Panc1 (cell line): ENCODE results near the gene PIWIL4. TPM values are rescaled to one million over a fixed set of nuclear protein-coding genes. Genes with fewer than 3 reads are reported as not detected.

Source experiments
- ATAC-seq: fragments of 200-7000 bp; cut with Tn5 transposase; 2 replicates; pipeline ENCODE4 v1.9.1; 2020; ENCODE audit warnings: mild to moderate bottlenecking, moderate library complexity
- BruUV-seq: library from RNA; stranded (reverse); fragments of 400-500 nt; replicated peaks from 2 replicates; lab custom pipeline; 2021; lab: Mats Ljungman, UMichigan
- CTCF ChIA-PET: fragments of 300-600 bp; sonication (Branson Sonifier 250); formaldehyde crosslinking; loops from one replicate; lab custom pipeline; 2022; ENCODE audit warnings: antibody characterized with exemption; lab: Charles Lee
- POLR2A ChIA-PET: fragments of 300-600 bp; sonication (Branson Sonifier 250); formaldehyde crosslinking; loops from one replicate; lab custom pipeline; 2022; ENCODE audit warnings: antibody characterized with exemption; lab: Charles Lee
- DNase-seq: peaks from one replicate; pipeline ENCODE4 v3.0.0-alpha.2; 2010; ENCODE audit warnings: low read depth, low spot score
- H3K27ac ChIP-seq: 2 replicates; pipeline ENCODE4 v1.5.1; 2011; ENCODE audit warnings: mild to moderate bottlenecking, low read length, inconsistent platforms
- H3K27me3 ChIP-seq: fragments of 200-500 bp; sonication (Bioruptor generic); 2 replicates; pipeline ENCODE4 v1.6.0; 2014; ENCODE audit warnings: low read length, inconsistent platforms; ENCODE audit not compliant: control insufficient read depth, insufficient read depth
- H3K36me3 ChIP-seq: fragments of 200-500 bp; sonication (Bioruptor generic); 2 replicates; pipeline ENCODE4 v1.5.1; 2014; ENCODE audit warnings: inconsistent platforms, mild to moderate bottlenecking, low read length, moderate library complexity; ENCODE audit not compliant: control insufficient read depth, insufficient read depth
- H3K4me1 ChIP-seq: 2 replicates; pipeline ENCODE4 v1.5.1; 2011; ENCODE audit warnings: inconsistent platforms, mild to moderate bottlenecking, low read length, moderate library complexity; ENCODE audit not compliant: control insufficient read depth, insufficient read depth
- H3K4me3 ChIP-seq, 2 experiments: 2 replicates each; pipeline ENCODE4 v1.5.1; 2011 to 2012; ENCODE audit warnings: low read depth in 2 of 2, low read length in 2 of 2, mild to moderate bottlenecking in 2 of 2, inconsistent platforms in 1 of 2, moderate library complexity in 1 of 2
- H3K9me3 ChIP-seq: fragments of 200-500 bp; sonication (Bioruptor generic); 2 replicates; pipeline ENCODE4 v1.5.1; 2014; ENCODE audit warnings: low read depth, mild to moderate bottlenecking, inconsistent platforms, low read length, moderate library complexity; ENCODE audit not compliant: control insufficient read depth, insufficient read depth
- POLR2AphosphoS5 ChIP-seq: IDR thresholded peaks from 2 replicates; pipeline ENCODE4 v1.6.1; 2012; ENCODE audit warnings: mild to moderate bottlenecking, low read depth, low read length, moderate library complexity
- SIN3A ChIP-seq: IDR thresholded peaks from 2 replicates; pipeline ENCODE4 v1.6.1; 2012; ENCODE audit warnings: low read depth, mild to moderate bottlenecking, low read length, moderate library complexity, borderline replicate concordance; ENCODE audit not compliant: insufficient read depth
- TCF7L2 ChIP-seq: IDR thresholded peaks from 2 replicates; pipeline ENCODE4 v1.6.1; 2011; ENCODE audit warnings: mild to moderate bottlenecking, low read depth, low read length, inconsistent platforms
- in situ Hi-C: cut with HindIII; loops from 2 replicates; pipeline ENCODE4 v1.10.0; 2016; ENCODE audit warnings: low sequenced_read_pairs, low pct_unique_long_range_greater_than_20kb
- intact Hi-C: fragments of 100-400 bp; cut with micrococcal nuclease; formaldehyde crosslinking; loops from one replicate; pipeline ENCODE4 v1.10.0; 2022; ENCODE audit not compliant: unreplicated experiment
- total RNA-seq: library from RNA; stranded (reverse); gene quantifications from one replicate; pipeline ENCODE4 v1.2.1, GENCODE V29; 2021; ENCODE audit not compliant: unreplicated experiment
- TF ChIP-seq, protein P1 (sequence below): fragments of 450-650 bp; IDR thresholded peaks from 2 replicates; pipeline ENCODE4 v1.5.1; 2017; ENCODE audit warnings: mild to moderate bottlenecking
- TF ChIP-seq, protein P2 (sequence below), 2 experiments: IDR thresholded peaks; 2 replicates each; pipeline ENCODE4 v1.6.1; 2011 to 2012; ENCODE audit warnings: low read depth in 2 of 2, control low read depth in 1 of 2, low read length in 1 of 2, mild to moderate bottlenecking in 1 of 2, moderate library complexity in 1 of 2; ENCODE audit not compliant: insufficient read depth in 1 of 2

The PIWIL4 gene
- total RNA-seq, 1 experiment from 2014 or later: 2.1 TPM

DNA sequence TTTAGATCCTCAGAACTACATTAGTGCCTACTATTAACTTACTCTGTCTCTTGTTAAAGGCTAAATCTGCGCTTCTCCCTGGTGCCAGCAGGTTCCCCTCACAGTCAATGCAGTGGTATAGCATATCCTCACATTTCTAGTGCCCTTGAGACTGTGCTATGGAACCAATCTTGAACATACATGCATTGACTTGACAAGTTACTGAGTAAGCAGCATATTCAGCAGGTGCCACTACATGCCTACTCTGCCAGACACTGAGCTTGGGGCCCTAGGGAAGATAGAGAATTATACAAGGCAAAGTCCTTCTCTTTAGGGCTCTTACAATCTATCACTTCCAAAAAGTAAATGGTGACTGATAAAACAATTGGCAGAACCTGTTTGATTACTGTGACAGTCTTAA, 20.3 kb upstream of the PIWIL4 start:
- Histone ChIP-seq H3K36me3 (no peaks in the 10 kb centered on the region), H3K27me3 (no peaks in the 10 kb centered on the region), H3K27ac (0 out of 2 replicates have a peak overlapping the region, but pooled peaks have one; percentile 15), H3K4me3 (peak overlapping the region; percentile 66 to 83), H3K4me1 (peaks cover 28% of the 10 kb centered on the region), H3K9me3 (no peaks in the 10 kb centered on the region)
- in situ Hi-C loops: no loop called here
- intact Hi-C loops: loop anchor here (10.0 kb wide), 1 partner anchor 1238 kb away; the partner anchor contains the start of gene FAM76B
- no peak for DNase-seq
- BruUV-seq: no TSS peak
- TF ChIP-seq, protein P1, sequence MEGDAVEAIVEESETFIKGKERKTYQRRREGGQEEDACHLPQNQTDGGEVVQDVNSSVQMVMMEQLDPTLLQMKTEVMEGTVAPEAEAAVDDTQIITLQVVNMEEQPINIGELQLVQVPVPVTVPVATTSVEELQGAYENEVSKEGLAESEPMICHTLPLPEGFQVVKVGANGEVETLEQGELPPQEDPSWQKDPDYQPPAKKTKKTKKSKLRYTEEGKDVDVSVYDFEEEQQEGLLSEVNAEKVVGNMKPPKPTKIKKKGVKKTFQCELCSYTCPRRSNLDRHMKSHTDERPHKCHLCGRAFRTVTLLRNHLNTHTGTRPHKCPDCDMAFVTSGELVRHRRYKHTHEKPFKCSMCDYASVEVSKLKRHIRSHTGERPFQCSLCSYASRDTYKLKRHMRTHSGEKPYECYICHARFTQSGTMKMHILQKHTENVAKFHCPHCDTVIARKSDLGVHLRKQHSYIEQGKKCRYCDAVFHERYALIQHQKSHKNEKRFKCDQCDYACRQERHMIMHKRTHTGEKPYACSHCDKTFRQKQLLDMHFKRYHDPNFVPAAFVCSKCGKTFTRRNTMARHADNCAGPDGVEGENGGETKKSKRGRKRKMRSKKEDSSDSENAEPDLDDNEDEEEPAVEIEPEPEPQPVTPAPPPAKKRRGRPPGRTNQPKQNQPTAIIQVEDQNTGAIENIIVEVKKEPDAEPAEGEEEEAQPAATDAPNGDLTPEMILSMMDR: peak; percentile 26; the same call in 1 of the 2 replicates
- TF ChIP-seq, protein P2, sequence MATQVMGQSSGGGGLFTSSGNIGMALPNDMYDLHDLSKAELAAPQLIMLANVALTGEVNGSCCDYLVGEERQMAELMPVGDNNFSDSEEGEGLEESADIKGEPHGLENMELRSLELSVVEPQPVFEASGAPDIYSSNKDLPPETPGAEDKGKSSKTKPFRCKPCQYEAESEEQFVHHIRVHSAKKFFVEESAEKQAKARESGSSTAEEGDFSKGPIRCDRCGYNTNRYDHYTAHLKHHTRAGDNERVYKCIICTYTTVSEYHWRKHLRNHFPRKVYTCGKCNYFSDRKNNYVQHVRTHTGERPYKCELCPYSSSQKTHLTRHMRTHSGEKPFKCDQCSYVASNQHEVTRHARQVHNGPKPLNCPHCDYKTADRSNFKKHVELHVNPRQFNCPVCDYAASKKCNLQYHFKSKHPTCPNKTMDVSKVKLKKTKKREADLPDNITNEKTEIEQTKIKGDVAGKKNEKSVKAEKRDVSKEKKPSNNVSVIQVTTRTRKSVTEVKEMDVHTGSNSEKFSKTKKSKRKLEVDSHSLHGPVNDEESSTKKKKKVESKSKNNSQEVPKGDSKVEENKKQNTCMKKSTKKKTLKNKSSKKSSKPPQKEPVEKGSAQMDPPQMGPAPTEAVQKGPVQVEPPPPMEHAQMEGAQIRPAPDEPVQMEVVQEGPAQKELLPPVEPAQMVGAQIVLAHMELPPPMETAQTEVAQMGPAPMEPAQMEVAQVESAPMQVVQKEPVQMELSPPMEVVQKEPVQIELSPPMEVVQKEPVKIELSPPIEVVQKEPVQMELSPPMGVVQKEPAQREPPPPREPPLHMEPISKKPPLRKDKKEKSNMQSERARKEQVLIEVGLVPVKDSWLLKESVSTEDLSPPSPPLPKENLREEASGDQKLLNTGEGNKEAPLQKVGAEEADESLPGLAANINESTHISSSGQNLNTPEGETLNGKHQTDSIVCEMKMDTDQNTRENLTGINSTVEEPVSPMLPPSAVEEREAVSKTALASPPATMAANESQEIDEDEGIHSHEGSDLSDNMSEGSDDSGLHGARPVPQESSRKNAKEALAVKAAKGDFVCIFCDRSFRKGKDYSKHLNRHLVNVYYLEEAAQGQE (IDR thresholded peaks at IDR 0.05; ENCODE audit: insufficient read depth in 1 of 2, low read depth in 2 of 2, low read length in 1 of 2): no peak
- no peak for TF ChIP-seq SIN3A
- CTCF ChIA-PET: interaction anchor here (0.6 kb wide), 1 partner anchor 310 kb away, joined by 3 read pairs; no protein-coding TSS in a partner anchor
- ATAC-seq: no peak
- POLR2A ChIA-PET: interaction anchor here (0.6 kb wide), 1 partner anchor 815 kb away, joined by 3 read pairs; no protein-coding TSS in a partner anchor

DNA sequence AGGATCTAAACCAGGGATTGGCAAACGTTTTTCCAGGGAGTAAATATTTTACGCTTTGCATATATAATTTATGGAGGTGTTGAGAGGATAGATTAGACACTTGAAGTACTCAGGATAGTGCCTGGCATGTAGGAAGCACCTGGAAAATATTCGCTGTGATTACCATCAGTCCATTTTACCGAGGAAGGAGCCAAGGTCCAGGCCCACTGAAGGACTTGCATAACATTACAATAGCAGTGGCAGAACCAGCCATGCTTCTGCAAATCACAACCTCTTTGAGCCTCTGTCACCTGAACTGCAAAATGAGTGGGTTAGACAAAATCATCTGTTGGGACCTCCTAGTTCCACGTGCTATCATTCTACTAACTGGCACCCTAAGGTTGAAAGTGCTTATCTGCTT, 18.0 kb upstream of the PIWIL4 start:
- ChIA-PET CTCF (no interaction called here), POLR2A (no interaction called here)
- TF ChIP-seq SIN3A (no peak), TCF7L2 (no peak), POLR2AphosphoS5 (no peak)
- TF ChIP-seq, protein P1: no peak
- TF ChIP-seq, protein P2 (IDR thresholded peaks at IDR 0.05; ENCODE audit: insufficient read depth in 1 of 2, low read depth in 2 of 2, low read length in 1 of 2): no peak
- Histone ChIP-seq H3K9me3 (no peaks in the 10 kb centered on the region), H3K4me3 (no peak overlapping the region), H3K27ac (no peak overlapping the region), H3K27me3 (no peaks in the 10 kb centered on the region), H3K4me1 (peaks cover 21% of the 10 kb centered on the region), H3K36me3 (no peaks in the 10 kb centered on the region)
- no peak for ATAC-seq
- no peak for DNase-seq
- BruUV-seq: no TSS peak
- in situ Hi-C loops (no loop called here), intact Hi-C loops (loop anchor here (10.0 kb wide), 1 partner anchor 1236 kb away; the partner anchor contains the start of gene FAM76B)
